ENCODE measurements around the gene GABRR3.
"Not testable (repeated sequence)": the region's sequence is repeated elsewhere in the genome, so short reads cannot be mapped to it uniquely, and the experiment has no call there.

GABRR3 gene

GRCh38 chr3:98012979-98013378, 22.1 kb downstream of the GABRR3 start:
- Histone ChIP-seq H3K4me3 (ENCODE audit: low read depth, low read length) (no peak overlapping the region), H3K36me3 (replicated peaks) (no peaks in the 10 kb centered on the region), H3K27ac (no peak overlapping the region), H3K27me3 (replicated peaks) (no peaks in the 10 kb centered on the region)
- DNase-seq: no peak
- no peak for TF ChIP-seq CTCF (IDR thresholded peaks at IDR 0.05; ENCODE audit: low read depth, low read length, missing control alignments)
- in situ Hi-C loops (cut with HindIII; ENCODE audit: low pct_ligation_motif_present, low sequenced_read_pairs): no loop called here

DNA sequence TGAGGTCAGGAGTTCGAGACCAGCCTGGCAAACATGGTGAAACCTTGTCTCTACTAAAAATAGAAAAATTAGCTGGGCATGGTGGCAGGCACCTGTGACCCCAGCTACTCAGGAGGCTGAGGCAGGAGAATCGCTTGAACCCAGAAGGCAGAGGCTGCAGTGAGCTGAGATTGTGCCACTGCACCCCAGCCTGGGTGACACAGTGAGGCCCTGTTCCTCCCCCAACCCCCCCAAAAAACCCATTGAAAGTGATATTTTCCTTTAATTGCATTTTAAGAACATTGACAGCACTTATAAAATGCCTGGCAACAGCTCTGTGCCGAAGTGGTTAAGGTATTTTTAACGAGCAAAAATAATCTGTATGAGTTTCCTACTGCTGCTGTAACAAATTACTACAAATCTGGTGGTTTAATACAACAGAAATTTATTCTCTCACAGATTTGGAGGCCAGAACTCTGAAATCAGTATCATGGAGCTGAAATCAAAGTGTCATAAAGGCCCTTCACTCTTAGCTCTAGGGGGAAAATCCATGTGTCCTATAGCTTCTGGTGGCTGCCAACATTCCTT, 24.1 kb downstream of the GABRR3 start:
- H3K27me3 ChIP-seq (replicated peaks); in situ Hi-C loops (cut with HindIII; ENCODE audit: low pct_ligation_motif_present, low sequenced_read_pairs): not testable (repeated sequence)

DNA sequence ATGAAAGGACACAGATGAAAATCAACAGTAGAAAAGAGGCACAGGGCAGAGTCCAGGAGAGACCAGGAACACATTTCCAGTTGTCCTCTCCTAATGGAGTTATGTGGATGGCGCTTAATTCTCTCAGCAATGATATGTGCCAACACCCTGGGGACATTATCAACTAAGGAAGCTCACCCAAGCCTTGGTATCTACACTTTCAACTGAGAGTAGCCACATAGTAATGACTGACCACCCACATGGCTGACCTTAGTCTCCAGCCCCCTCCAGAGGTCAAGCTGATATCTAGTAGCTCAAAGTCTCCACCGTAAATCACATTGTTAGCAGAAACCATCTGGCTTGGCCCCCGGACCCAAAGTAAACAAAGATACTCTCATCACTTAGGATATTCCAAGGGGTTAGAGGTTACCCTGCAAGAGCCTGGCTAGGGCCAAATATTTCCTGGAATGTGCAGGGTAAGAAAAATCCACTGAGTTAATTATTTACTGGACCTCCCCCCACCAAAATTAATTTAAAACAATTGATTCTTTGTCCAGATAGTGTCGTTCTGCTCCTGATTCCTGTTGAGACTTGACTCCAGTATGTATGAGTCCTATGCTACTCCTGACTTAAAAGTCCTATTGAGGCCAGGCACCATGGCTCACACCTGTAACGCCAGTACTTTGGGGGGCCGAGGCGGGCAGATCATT, 24.8 kb downstream of the GABRR3 start:
- no peak for TF ChIP-seq CTCF (IDR thresholded peaks at IDR 0.05; ENCODE audit: low read depth, low read length, missing control alignments)
- Histone ChIP-seq H3K4me3 (ENCODE audit: low read depth, low read length) (no peak overlapping the region), H3K36me3 (replicated peaks) (no peaks in the 10 kb centered on the region), H3K27me3 (replicated peaks) (no peaks in the 10 kb centered on the region), H3K27ac (no peak overlapping the region)
- in situ Hi-C loops (cut with HindIII; ENCODE audit: low pct_ligation_motif_present, low sequenced_read_pairs): no loop called here
- no peak for DNase-seq

More for the DNA sequence above, 24.1 kb downstream of the GABRR3 start:
- DNase-seq; H3K36me3 ChIP-seq (replicated peaks); H3K4me3 ChIP-seq (ENCODE audit: low read depth, low read length); H3K27ac ChIP-seq: not testable (repeated sequence)

- Histone ChIP-seq H3K4me3 (ENCODE audit: low read depth, low read length) (no peak overlapping the region), H3K27ac (no peak overlapping the region), H3K36me3 (replicated peaks) (no peaks in the 10 kb centered on the region), H3K27me3 (replicated peaks) (no peaks in the 10 kb centered on the region)
- in situ Hi-C loops (cut with HindIII; ENCODE audit: low pct_ligation_motif_present, low sequenced_read_pairs): no loop called here
- TF ChIP-seq CTCF (IDR thresholded peaks at IDR 0.05; ENCODE audit: low read depth, low read length, missing control alignments): no peak
- DNase-seq: no peak
Observed at GRCh38 chr3:98008855-98009254, 26.3 kb downstream of the GABRR3 start.

DNA sequence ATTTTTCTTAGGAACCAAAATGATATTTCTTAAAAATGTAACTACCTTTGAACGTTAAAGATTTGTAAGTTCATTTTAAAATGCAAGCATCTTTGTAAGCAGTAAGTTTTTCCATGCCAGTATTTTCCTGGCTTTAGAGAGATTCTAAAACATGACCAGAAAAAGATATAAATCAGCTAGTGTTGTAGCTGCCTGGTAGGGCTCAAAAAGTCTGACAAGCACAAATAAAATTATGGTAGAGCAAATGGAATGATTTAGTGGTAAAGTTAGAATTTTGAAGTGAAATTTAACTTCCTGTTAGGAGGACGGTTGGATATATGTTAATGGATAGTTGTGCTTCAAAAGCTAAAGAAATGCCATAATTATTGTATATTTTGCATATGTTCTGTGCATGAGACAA, 29.7 kb downstream of the GABRR3 start:
- H3K4me3 ChIP-seq (ENCODE audit: low read depth, low read length): no peak overlapping the region
- no peak for TF ChIP-seq CTCF (IDR thresholded peaks at IDR 0.05; ENCODE audit: low read depth, low read length, missing control alignments)
- DNase-seq: no peak
- no peaks in the 10 kb centered on the region for H3K36me3 ChIP-seq (replicated peaks)
- no peaks in the 10 kb centered on the region for H3K27me3 ChIP-seq (replicated peaks)
- in situ Hi-C loops (cut with HindIII; ENCODE audit: low pct_ligation_motif_present, low sequenced_read_pairs): no loop called here
- no peak overlapping the region for H3K27ac ChIP-seq

- Histone ChIP-seq H3K27ac (no peak overlapping the region), H3K4me3 (ENCODE audit: low read depth, low read length) (no peak overlapping the region), H3K27me3 (replicated peaks) (no peaks in the 10 kb centered on the region), H3K36me3 (replicated peaks) (no peaks in the 10 kb centered on the region)
- in situ Hi-C loops (cut with HindIII; ENCODE audit: low pct_ligation_motif_present, low sequenced_read_pairs): no loop called here
- DNase-seq: no peak
- TF ChIP-seq CTCF (IDR thresholded peaks at IDR 0.05; ENCODE audit: low read depth, low read length, missing control alignments): no peak
Observed at GRCh38 chr3:98004721-98005120, 30.4 kb downstream of the GABRR3 start.
